ENCODE results near the gene PSMD13. TPM values are rescaled to one million over a fixed set of nuclear protein-coding genes. Genes with fewer than 3 reads are reported as not detected.
"Not testable (repeated sequence)": the region's sequence is repeated elsewhere in the genome, so short reads cannot be mapped to it uniquely, and the experiment has no call there.

The PSMD13 gene
- total RNA-seq, 1 donor from 2014 or later, result 71.9 TPM

GRCh38 chr11:218815-219593 lies 17.8 kb upstream of the PSMD13 start:
- peaks cover 0 to 16% of the 10 kb centered on the region in 2 donors for H3K36me3 ChIP-seq
- H3K4me3 ChIP-seq, result no peak overlapping the region
- intact Hi-C loops (cut with DNase I), result no loop called here
- DNase-seq (ENCODE audit: extremely low spot score in 2 of 2), result no peak
- H3K27me3 ChIP-seq, result no peaks in the 10 kb centered on the region
- H3K4me1 ChIP-seq, result no peaks in the 10 kb centered on the region
- no peak overlapping the region for H3K27ac ChIP-seq
- no peaks in the 10 kb centered on the region for H3K9me3 ChIP-seq
- TF ChIP-seq POLR2AphosphoS5 (IDR thresholded peaks at IDR 0.05; ENCODE audit: insufficient read depth in 1 of 2, low read depth in 1 of 2) (no peak), CTCF (IDR thresholded peaks at IDR 0.05) (no peak), POLR2A (IDR thresholded peaks at IDR 0.05) (no peak)

- H3K27me3 ChIP-seq; H3K4me1 ChIP-seq; intact Hi-C loops (cut with DNase I); H3K9me3 ChIP-seq; H3K36me3 ChIP-seq; DNase-seq (ENCODE audit: extremely low spot score in 2 of 2); H3K27ac ChIP-seq; H3K4me3 ChIP-seq: not testable (repeated sequence)
Measured at GRCh38 chr11:220641-221215, 16.0 kb upstream of the PSMD13 start.

- intact Hi-C loops (cut with DNase I), result no loop called here
- Histone ChIP-seq H3K27ac (no peak overlapping the region), H3K36me3 (no peaks in the 10 kb centered on the region), H3K4me3 (no peak overlapping the region), H3K9me3 (no peaks in the 10 kb centered on the region), H3K27me3 (no peaks in the 10 kb centered on the region), H3K4me1 (no peaks in the 10 kb centered on the region)
- TF ChIP-seq CTCF (IDR thresholded peaks at IDR 0.05) (no peak), POLR2AphosphoS5 (IDR thresholded peaks at IDR 0.05; ENCODE audit: insufficient read depth in 1 of 2, low read depth in 1 of 2) (no peak), POLR2A (IDR thresholded peaks at IDR 0.05) (no peak)
- no peak for DNase-seq (ENCODE audit: extremely low spot score in 2 of 2)
Measured at GRCh38 chr11:221539-221938, 15.2 kb upstream of the PSMD13 start.

- Histone ChIP-seq H3K27me3 (no peaks in the 10 kb centered on the region), H3K9me3 (no peaks in the 10 kb centered on the region), H3K4me3 (no peak overlapping the region), H3K4me1 (no peaks in the 10 kb centered on the region), H3K27ac (no peak overlapping the region), H3K36me3 (no peaks in the 10 kb centered on the region)
- DNase-seq (ENCODE audit: extremely low spot score in 2 of 2), result peak in 1 of 2 donors; percentile 52
- TF ChIP-seq CTCF (IDR thresholded peaks at IDR 0.05) (no peak), POLR2AphosphoS5 (IDR thresholded peaks at IDR 0.05; ENCODE audit: insufficient read depth in 1 of 2, low read depth in 1 of 2) (no peak), POLR2A (IDR thresholded peaks at IDR 0.05) (no peak)
- intact Hi-C loops (cut with DNase I), result no loop called here
Measured at GRCh38 chr11:221998-222789, 14.6 kb upstream of the PSMD13 start.

- Histone ChIP-seq H3K27me3 (no peaks in the 10 kb centered on the region), H3K4me1 (no peaks in the 10 kb centered on the region), H3K27ac (no peak overlapping the region), H3K36me3 (no peaks in the 10 kb centered on the region), H3K9me3 (no peaks in the 10 kb centered on the region), H3K4me3 (no peak overlapping the region)
- intact Hi-C loops (cut with DNase I), result no loop called here
- DNase-seq (ENCODE audit: extremely low spot score in 2 of 2), result peak in 1 of 2 donors; percentile 32
- TF ChIP-seq POLR2A (IDR thresholded peaks at IDR 0.05) (no peak), CTCF (IDR thresholded peaks at IDR 0.05) (no peak), POLR2AphosphoS5 (IDR thresholded peaks at IDR 0.05; ENCODE audit: insufficient read depth in 1 of 2, low read depth in 1 of 2) (no peak)
Measured at GRCh38 chr11:223026-223789, 13.6 kb upstream of the PSMD13 start.

All from vagina (tissue), 2 donors.